Lower leg skin (tissue), 4 donors: Measurements from ENCODE around the gene NRIP2. TPM values are rescaled to one million over a fixed set of nuclear protein-coding genes. Genes with fewer than 3 reads are reported as not detected.

Experiments used
- DNase-seq, 2 donors: peaks; one replicate each; pipeline ENCODE4 v3.0.0-alpha.2; 2019; ENCODE audit warnings: low spot score in 2 of 2
- H3K4me3 ChIP-seq: fragments of 200-600 bp; sonication (generic); 2 replicates; pipeline ENCODE4 v1.5.1; 2017; ENCODE audit warnings: mild to moderate bottlenecking, low read depth; ENCODE audit not compliant: poor library complexity, severe bottlenecking
- POLR2A ChIP-seq, 2 donors: fragments of 450-650 bp; IDR thresholded peaks; one replicate each; pipeline ENCODE4 v1.6.1; 2016 to 2017; ENCODE audit warnings: antibody characterized with exemption in 2 of 2, mild to moderate bottlenecking in 1 of 2, moderate library complexity in 1 of 2
- WGBS, 2 donors: methylation state at CpG; one replicate each; pipeline ENCODE4 v1.1.5; 2018; 5-methylcytosine and 5-hydroxymethylcytosine counted together
- intact Hi-C: fragments of 100-400 bp; cut with DNase I; formaldehyde crosslinking; loops from one replicate; pipeline ENCODE4 v1.15.0; 2023; ENCODE audit warnings: low total_unique reads
- total RNA-seq, 4 donors: library from RNA; depleted of rRNA; stranded (reverse); fragments of >200 nt; gene quantifications; one replicate each; pipeline ENCODE4 v1.1.0, GENCODE V29; 2016
- TF ChIP-seq, protein P1 (sequence below), 3 donors: fragments of 450-650 bp; IDR thresholded peaks; one replicate each; pipeline ENCODE4 v1.5.1; 2016; ENCODE audit warnings: antibody characterized with exemption in 3 of 3, mild to moderate bottlenecking in 3 of 3, moderate library complexity in 2 of 3

The NRIP2 gene
- total RNA-seq, 4 donors from 2014 or later = 0.17 to 1.9 (median 0.79) TPM

DNA sequence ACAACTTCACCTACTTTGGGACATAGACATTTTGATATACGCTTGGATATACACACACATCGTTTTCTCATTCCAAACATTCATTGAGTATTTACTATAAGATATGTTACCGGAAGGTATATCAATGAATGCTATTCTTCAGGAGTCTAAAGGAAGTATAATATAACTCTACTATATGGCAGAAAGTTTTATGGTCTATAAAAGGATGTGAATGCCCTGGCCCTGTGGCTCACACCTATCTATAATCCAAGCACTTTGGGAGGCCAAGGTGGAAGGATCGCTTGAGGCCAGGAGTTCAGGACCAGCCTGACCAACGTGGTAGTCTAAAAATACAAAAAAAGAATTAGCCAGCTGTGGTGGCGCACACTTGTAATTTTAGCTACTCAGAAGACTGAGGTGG lies 5.6 kb downstream of the NRIP2 start:
- 92 to 93% methylated on average over 6 of the region's 6 CpGs for WGBS, 2 donors
- no peak for TF ChIP-seq POLR2A (IDR thresholded peaks at IDR 0.05)
- TF ChIP-seq, protein P1, sequence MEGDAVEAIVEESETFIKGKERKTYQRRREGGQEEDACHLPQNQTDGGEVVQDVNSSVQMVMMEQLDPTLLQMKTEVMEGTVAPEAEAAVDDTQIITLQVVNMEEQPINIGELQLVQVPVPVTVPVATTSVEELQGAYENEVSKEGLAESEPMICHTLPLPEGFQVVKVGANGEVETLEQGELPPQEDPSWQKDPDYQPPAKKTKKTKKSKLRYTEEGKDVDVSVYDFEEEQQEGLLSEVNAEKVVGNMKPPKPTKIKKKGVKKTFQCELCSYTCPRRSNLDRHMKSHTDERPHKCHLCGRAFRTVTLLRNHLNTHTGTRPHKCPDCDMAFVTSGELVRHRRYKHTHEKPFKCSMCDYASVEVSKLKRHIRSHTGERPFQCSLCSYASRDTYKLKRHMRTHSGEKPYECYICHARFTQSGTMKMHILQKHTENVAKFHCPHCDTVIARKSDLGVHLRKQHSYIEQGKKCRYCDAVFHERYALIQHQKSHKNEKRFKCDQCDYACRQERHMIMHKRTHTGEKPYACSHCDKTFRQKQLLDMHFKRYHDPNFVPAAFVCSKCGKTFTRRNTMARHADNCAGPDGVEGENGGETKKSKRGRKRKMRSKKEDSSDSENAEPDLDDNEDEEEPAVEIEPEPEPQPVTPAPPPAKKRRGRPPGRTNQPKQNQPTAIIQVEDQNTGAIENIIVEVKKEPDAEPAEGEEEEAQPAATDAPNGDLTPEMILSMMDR (IDR thresholded peaks at IDR 0.05) = no peak
- no peak overlapping the region for H3K4me3 ChIP-seq
- intact Hi-C loops = no loop called here
- no peak for DNase-seq

DNA sequence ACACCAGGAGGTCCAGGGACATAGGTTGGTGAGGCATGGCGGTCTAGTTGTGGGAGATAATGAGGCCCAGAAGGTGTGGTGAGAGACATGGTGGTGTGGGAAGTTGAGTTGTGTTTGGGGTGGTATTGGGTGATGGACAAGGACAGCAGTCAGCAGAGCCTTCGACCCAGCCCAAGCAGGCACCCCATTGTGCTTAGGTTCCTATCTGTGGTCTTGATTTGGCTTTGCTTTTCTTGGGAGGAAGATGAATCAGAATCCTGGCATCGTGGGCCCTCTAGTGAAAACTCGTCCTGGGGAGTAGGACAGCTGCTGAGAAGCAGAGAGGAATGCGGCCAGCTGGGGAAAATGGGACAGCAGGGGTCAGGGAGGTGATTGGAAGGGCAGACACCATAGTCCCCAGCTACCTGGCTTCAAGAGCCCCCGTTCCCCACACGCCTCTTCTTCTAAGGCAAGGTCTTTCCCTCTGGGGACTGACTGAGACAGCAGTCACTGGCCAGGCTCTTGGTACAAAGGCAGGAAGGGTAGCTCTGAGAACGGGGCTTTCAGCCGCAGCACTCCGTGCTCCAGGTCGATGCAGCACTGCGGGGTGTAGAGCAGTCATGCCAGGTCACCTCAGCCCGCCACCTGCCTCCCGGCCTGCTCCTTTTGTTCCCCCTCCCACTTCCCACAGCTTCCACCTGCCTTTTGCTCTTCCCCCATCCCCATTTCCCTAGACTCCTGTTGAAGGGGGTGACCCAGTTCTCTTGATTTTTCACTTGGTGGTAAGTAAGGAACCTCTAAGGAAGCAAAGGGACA lies 7.9 kb downstream of the NRIP2 start:
- intact Hi-C loops = no loop called here
- WGBS, 2 donors = 89 to 92% methylated on average over 14 of the region's 14 CpGs
- no peak for DNase-seq
- H3K4me3 ChIP-seq = no peak overlapping the region
- TF ChIP-seq, protein P1 (IDR thresholded peaks at IDR 0.05) = no peak
- no peak for TF ChIP-seq POLR2A (IDR thresholded peaks at IDR 0.05)

GRCh38 chr12:2826036-2826435 lies 8.8 kb downstream of the NRIP2 start:
- no peak for DNase-seq
- WGBS, 2 donors = 92 to 93% methylated on average over 3 of the region's 3 CpGs
- TF ChIP-seq, protein P1 (IDR thresholded peaks at IDR 0.05) = no peak
- no peak for TF ChIP-seq POLR2A (IDR thresholded peaks at IDR 0.05)
- intact Hi-C loops = no loop called here
- no peak overlapping the region for H3K4me3 ChIP-seq

DNA sequence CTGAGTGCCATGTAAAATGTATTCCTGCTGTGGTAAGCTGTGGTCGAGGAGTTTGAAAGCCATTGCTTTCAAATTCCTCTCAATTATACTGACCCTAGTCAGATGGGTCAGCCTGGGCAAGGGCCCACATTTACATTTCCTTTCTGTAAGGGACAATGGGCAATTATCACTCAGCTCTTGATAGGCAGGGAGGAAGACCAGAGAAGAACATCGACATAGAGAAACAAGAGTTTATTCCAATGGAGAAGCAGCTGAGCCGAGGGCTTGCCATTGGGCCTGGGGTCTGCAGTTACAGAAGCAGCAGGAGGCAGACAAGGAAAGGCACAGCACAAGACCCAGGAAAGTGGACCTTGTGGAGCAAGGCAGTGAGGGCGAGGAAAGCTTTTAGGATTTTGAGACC lies 9.7 kb downstream of the NRIP2 start:
- WGBS, 2 donors = 78 to 82% methylated on average over 4 of the region's 4 CpGs
- intact Hi-C loops = no loop called here
- H3K4me3 ChIP-seq = no peak overlapping the region
- TF ChIP-seq, protein P1 (IDR thresholded peaks at IDR 0.05) = no peak
- no peak for TF ChIP-seq POLR2A (IDR thresholded peaks at IDR 0.05)
- DNase-seq = no peak

GRCh38 chr12:2824541-2824940 lies 10.3 kb downstream of the NRIP2 start:
- intact Hi-C loops = no loop called here
- WGBS, 2 donors = 77 to 82% methylated on average over 6 of the region's 6 CpGs
- no peak overlapping the region for H3K4me3 ChIP-seq
- TF ChIP-seq, protein P1 (IDR thresholded peaks at IDR 0.05) = no peak
- no peak for TF ChIP-seq POLR2A (IDR thresholded peaks at IDR 0.05)
- no peak for DNase-seq

DNA sequence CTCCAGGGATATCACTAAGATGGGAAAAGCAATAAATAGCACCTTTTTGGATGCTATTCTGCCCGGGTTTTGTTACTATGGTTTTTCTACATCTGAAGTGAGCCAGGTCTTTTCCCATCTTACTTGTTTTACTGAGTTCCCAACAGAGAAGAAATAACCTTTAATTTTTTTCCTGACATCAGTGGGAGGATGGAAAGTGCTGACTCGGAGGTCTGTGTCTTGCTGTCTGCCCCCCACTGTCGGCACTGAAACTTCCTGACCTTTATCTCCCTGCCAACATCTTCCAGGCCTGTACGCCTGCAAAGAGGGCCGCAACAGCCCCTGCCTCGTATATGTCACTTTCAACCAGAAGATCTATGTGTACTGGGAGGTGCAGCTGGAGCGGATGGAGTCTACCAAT lies 11.4 kb downstream of the NRIP2 start:
- H3K4me3 ChIP-seq = no peak overlapping the region
- TF ChIP-seq, protein P1 (IDR thresholded peaks at IDR 0.05) = no peak
- no peak for TF ChIP-seq POLR2A (IDR thresholded peaks at IDR 0.05)
- intact Hi-C loops = no loop called here
- DNase-seq = no peak
- whole genome bisulfite sequencing, 2 donors = 75 to 85% methylated on average over 7 of the region's 7 CpGs
